NCI-H128 (cell line): Measurements from ENCODE around the gene CCDC88C.

Source experiments
- DNase-seq: peaks from one replicate; lab custom pipeline; 2025; ENCODE audit not compliant: unreplicated experiment; lab: John Stamatoyannopoulos, UW

Gene CCDC88C

GRCh38 chr14:91350813-91351511 is 66.7 kb downstream of the CCDC88C start:
- DNase-seq: peak; percentile 11

GRCh38 chr14:91350483-91350812 is 67.2 kb downstream of the CCDC88C start:
- no peak for DNase-seq

DNA sequence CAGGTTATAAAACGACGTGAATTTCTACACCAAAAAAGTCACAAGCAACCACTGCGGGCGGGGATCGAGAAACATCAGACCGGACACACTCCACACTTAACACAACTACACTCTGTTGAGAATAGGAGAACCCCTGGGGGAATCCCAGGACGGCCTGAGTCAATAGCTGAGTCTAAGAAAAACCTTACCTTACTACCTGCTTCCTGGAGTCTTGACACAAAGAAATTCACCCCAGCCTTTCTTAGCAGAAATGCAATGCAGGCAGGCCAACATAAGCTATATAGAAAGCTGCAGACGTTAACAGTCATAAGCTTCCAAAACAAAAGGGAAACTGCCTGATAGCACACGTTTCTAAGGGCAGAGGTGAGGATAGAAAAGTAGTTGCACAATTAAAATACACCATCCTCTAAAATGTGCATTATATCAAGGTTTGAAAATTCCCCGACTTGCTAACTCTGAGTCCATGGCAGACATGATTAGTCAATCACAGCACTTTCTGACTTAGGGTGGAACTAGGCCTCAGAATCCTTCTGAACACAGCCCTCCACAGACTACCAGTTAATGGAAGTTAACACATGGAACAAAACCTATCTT is 68.0 kb downstream of the CCDC88C start:
- no peak for DNase-seq

DNA sequence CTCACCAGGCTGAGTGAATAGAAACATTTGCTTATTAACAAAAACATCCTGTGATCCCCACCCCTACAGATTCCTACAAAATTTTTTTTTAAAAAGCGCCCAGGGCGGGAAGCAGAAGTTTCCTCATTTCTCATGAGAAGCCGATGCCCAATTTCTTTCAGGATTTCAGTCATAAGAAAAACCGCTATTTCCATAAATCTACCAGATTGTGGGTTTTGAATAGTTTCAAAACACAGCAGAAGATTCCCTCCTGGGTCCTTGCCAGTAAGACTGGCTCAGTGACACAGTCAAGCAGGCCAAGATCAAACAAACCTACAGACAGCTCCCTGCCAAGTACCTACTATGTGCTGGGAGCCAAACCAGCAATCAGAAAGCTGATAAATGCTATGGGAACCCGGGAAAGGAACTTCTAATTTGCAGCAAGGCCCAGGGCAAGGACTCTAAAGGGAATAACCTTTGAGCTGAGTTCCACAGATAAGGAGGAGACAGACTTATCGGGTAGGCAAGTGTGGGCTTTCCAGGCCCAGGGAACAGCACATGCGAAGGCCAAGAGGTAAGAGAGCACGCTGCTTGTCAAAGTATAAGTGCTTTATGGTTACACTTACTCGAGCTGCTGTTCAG is 68.7 kb downstream of the CCDC88C start:
- no peak for DNase-seq

GRCh38 chr14:91346838-91347173 is 70.8 kb downstream of the CCDC88C start:
- no peak for DNase-seq

DNA sequence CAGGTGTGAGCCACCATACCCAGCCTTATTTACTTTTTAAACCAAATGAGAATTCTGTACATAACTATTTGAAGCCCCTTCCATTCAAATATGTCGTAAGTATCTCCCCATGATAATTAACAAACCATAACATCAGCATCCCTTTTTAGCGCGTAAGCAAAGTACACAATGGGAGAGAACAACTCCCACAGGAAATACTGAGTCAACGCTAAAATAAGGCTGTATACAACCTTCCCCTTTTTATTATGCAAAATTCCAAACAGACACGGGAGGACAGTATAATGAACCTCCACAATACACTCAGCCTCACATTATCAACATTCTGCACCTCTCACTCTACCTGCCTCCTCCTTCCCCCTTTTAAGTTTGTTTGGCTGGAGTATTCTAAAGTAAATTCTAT is 73.5 kb downstream of the CCDC88C start:
- DNase-seq: no peak

- no peak for DNase-seq
Observed at GRCh38 chr14:91343051-91343450, 74.6 kb downstream of the CCDC88C start.

GRCh38 chr14:91342206-91342760 is 75.3 kb downstream of the CCDC88C start:
- DNase-seq: no peak

DNA sequence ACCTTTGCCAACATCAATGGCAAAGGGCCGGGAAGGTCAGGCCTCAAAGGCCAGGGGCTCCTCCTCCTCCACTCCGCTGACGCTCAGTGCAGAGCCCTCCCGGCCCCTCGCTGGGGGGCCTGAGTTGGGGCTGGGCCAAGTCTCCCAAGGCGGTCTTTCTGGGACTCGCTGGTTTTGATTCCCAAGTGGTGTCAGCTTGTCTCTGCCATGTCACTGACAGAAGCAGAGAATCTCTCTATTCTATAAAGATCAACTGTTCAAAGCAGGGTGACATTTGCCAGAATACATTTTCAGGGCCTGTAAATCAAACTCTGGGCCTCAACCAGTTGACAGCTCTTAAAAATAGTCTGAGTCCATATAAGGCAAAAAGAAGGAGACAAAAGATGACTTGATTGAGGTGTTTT is 75.9 kb downstream of the CCDC88C start:
- no peak for DNase-seq

- DNase-seq: no peak
Observed at GRCh38 chr14:91341334-91341733, 76.3 kb downstream of the CCDC88C start.

- DNase-seq: no peak
Observed at GRCh38 chr14:91339671-91340369, 77.8 kb downstream of the CCDC88C start.

- DNase-seq: no peak
Observed at GRCh38 chr14:91339076-91339475, 78.5 kb downstream of the CCDC88C start.

DNA sequence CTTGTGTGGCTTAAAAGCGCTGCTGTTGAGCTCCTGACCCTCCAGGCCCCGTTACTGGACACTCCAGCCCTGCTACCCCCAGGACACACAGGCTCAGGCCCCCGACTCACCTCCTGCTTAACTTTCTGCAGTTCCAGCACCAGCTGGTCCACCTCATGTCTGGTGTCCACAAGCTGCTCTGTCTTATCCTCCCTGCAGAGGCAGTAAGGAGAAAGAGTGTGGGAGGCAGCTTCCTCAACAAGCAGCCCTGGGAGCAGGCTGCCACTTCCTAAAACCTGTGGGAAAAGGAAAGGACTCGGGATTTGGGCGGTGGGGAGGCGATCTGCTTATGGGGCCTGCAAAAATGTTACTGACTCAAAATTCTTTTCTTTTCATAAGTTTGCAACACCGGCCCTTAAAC is 79.2 kb downstream of the CCDC88C start:
- DNase-seq: no peak

- DNase-seq: no peak
Observed at GRCh38 chr14:91337699-91338335, 79.8 kb downstream of the CCDC88C start.

- no peak for DNase-seq
Observed at GRCh38 chr14:91336093-91336450, 81.5 kb downstream of the CCDC88C start.

DNA sequence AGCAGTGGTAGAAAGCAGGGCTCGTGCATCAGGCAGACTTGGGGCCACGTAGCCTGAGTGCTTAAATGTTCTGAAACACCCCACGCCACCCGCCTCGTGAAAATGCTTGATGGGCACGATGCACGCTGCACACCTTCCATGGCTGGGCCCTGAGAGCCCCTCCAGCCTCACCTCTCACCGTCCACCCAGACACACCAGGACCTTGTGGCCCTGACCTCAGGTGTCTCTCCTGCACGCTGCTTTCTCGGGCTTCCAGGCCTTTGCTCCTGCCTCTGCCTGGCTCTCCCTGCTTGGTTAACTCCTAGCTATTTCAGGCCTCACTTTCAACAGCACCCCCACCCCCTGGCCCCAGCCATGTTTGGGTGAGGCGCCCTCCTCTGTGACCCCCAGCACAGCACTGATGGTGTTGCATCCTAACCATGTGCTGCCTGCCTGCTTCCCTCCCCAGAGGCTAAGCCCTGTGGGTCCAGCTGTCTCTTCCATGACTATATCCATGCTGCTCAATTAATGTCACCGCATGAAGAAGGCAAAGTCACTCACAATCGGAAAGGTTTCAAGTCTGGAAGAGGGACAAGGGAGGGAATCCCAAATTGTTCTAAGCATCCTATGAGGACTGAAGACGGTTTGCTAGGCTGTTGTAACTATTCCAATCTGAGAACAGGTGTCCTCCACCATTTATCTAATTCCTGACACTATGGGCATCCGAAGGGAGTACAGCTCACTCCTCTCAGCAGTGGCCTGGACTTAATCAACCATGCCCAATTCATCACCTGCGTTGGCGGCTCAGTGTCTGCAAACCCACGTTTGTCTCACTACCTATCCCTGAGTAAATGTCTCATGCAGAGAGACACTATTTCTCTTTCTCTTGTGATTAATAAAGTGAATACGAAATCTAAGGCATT is 82.2 kb downstream of the CCDC88C start:
- DNase-seq: no peak

- DNase-seq: no peak
Observed at GRCh38 chr14:91333650-91334039, 84.0 kb downstream of the CCDC88C start.

DNA sequence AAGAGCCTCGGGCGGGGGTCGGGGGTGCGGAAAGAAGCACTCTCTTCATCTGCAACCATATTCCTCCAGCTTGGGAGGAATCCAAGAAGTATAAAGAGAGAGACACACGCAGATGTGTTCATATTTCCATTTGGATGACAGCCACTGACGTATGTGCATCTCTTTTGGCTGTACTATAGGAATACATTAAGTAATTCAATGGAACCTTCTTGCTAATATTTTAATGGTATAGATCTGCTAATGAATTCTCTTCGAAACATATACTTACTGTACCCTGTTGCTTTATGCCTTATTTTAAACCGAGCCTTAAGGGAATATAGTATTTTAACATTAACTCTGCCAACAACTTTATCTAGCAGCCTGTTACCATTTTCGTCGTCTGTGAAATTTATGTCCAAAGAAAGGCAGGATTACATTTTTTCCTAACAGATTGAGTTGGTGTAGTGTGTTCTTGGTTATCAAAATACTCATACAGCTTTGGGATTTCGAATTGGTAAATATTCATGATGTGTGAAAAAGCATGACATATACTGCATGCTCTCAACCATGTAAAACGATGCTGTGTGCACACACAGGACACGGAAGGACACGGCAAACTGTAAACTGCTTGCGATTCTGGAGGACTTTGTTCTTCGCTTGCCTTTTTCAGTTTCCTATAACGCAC is 84.5 kb downstream of the CCDC88C start:
- DNase-seq: no peak

GRCh38 chr14:91332171-91332985 is 85.2 kb downstream of the CCDC88C start:
- no peak for DNase-seq
